RWPE2 (cell line): ENCODE data around the gene GPANK1.
A peak's percentile ranks its signal among the peaks of the same experiment; 100 is the strongest.

Source experiments
- ATAC-seq: fragments of 200-7000 bp; cut with Tn5 transposase; 3 replicates; pipeline ENCODE4 v1.9.1; 2021; ENCODE audit warnings: low read depth
- DNase-seq: peaks from one replicate; pipeline ENCODE4 v3.0.0-alpha.2; 2020; ENCODE audit warnings: low spot score
- H3K27ac ChIP-seq: fragments of 450-650 bp; 2 replicates; pipeline ENCODE4 v1.5.1; 2017; ENCODE audit warnings: mild to moderate bottlenecking; ENCODE audit not compliant: poor library complexity, severe bottlenecking
- H3K27me3 ChIP-seq: fragments of 250-450 bp; sonication (Bioruptor Pico); 2 replicates; pipeline ENCODE4 v1.5.1; 2021; ENCODE audit warnings: mild to moderate bottlenecking, moderate library complexity; ENCODE audit not compliant: insufficient read depth, poor library complexity, severe bottlenecking
- H3K36me3 ChIP-seq: fragments of 250-450 bp; sonication (Bioruptor Pico); 2 replicates; pipeline ENCODE4 v1.5.1; 2020; ENCODE audit warnings: low read depth, mild to moderate bottlenecking, moderate library complexity
- H3K4me1 ChIP-seq: fragments of 250-450 bp; sonication (Bioruptor Pico); 2 replicates; pipeline ENCODE4 v1.5.1; 2021; ENCODE audit warnings: mild to moderate bottlenecking, moderate library complexity; ENCODE audit not compliant: insufficient read depth, poor library complexity, severe bottlenecking
- H3K4me3 ChIP-seq: fragments of 250-450 bp; sonication (Bioruptor Pico); 2 replicates; pipeline ENCODE4 v1.5.1; 2021; ENCODE audit warnings: mild to moderate bottlenecking, moderate library complexity; ENCODE audit not compliant: severe bottlenecking
- H3K9me3 ChIP-seq: fragments of 250-450 bp; sonication (Bioruptor Pico); 2 replicates; pipeline ENCODE4 v1.5.1; 2021; ENCODE audit warnings: mild to moderate bottlenecking, moderate library complexity; ENCODE audit not compliant: severe bottlenecking
- TF ChIP-seq, protein P1 (sequence below): fragments of 450-650 bp; IDR thresholded peaks from one replicate; pipeline ENCODE4 v1.5.1; 2017; ENCODE audit warnings: mild to moderate bottlenecking, moderate library complexity; ENCODE audit not compliant: poor library complexity, severe bottlenecking

The GPANK1 gene

DNA sequence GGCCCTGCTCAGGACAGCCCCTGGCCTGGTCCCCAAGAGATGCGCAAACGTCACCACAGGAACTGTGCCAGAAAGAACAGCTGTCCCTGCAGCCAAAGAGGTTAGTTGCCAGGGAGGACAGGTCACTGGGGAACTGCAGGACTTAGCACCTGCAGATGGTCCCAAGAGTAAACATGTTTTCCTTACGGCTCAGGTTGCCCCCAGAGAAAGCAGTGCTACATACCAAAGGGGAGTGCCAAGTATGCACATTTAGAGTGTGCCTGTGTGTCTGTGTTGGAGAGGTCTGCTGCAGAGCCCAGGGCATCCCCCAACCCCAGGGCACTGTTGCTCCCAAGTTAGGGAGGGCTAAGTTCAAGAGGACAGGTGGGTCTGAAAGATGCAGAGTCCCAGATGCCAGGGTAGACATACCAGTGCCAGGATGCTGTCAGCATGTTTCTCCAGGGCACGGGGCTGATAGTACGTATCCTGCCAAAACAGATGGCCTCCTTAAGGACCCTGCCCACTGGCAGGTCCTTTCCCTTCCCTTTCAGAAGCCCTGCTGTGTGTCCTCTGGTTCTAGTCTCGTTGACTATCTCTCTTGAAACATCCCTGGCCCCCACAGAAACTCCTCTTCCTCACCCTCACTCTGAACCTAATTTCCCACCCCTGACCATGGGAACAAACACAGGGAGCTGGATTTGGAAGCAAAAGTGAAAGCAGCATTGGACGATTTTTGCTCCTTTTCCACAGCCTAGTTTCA, 37.0 kb upstream of the GPANK1 start:
- Histone ChIP-seq H3K4me1 (no peaks in the 10 kb centered on the region), H3K9me3 (no peaks in the 10 kb centered on the region), H3K27ac (peak overlapping the region; percentile 53), H3K27me3 (no peaks in the 10 kb centered on the region), H3K4me3 (peak overlapping the region; percentile 88), H3K36me3 (peaks cover 18% of the 10 kb centered on the region)
- no peak for DNase-seq
- TF ChIP-seq, protein P1, sequence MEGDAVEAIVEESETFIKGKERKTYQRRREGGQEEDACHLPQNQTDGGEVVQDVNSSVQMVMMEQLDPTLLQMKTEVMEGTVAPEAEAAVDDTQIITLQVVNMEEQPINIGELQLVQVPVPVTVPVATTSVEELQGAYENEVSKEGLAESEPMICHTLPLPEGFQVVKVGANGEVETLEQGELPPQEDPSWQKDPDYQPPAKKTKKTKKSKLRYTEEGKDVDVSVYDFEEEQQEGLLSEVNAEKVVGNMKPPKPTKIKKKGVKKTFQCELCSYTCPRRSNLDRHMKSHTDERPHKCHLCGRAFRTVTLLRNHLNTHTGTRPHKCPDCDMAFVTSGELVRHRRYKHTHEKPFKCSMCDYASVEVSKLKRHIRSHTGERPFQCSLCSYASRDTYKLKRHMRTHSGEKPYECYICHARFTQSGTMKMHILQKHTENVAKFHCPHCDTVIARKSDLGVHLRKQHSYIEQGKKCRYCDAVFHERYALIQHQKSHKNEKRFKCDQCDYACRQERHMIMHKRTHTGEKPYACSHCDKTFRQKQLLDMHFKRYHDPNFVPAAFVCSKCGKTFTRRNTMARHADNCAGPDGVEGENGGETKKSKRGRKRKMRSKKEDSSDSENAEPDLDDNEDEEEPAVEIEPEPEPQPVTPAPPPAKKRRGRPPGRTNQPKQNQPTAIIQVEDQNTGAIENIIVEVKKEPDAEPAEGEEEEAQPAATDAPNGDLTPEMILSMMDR = no peak
- ATAC-seq = no peak

DNA sequence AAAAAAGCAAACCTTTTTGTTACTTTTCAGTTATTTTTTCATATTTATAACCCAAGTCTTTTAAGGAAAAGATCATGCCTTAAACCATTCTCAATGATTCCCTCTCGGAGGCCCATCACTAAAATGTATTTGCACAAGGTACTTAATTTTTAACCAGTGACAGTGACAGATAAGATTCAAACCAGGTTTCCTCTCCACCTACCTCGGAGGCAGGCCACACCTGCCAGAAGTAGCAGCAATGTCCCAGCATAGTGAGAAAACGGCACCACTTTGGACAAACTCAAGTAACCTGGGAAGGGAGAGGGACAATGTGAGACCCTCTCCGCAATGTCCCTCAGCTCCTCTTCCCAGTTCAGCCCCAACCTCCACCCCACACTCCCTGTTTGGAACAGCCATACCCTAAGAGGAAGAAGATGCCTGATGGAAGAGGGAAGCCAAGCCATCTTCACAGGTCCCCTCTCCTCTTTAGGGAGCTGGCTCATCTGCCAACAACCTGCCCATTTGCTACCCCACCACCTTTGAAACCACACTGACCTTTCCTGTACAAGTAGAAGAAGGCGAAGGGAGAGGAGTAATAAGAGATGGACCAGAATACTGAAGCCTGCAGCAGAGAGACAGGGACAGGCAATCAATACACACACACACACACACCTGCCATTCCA, 36.1 kb upstream of the GPANK1 start:
- DNase-seq = no peak
- no peak for ATAC-seq
- Histone ChIP-seq H3K36me3 (peaks cover 20% of the 10 kb centered on the region), H3K9me3 (no peaks in the 10 kb centered on the region), H3K27ac (no peak overlapping the region), H3K27me3 (no peaks in the 10 kb centered on the region), H3K4me3 (no peak overlapping the region), H3K4me1 (no peaks in the 10 kb centered on the region)
- TF ChIP-seq, protein P1 = no peak

DNA sequence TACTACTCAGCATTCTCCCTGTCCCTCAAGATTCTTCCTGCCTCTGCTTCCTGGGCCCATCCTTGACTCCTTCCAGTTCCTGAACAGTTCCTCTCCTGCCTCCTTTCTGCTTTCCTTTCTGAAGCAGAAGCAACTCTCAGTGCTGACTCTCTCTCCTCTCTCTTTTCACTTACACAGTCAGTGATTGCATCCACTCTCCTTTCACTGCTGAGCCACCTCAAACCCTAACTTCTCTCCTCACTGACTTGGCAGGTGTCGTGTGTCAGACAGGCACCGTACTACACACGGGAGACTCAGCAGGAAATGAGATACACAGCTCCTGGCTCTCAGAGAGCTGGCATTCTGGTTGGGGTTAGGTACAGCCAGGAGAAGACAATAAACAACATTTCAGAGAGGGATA, 32.8 kb upstream of the GPANK1 start:
- Histone ChIP-seq H3K4me1 (no peaks in the 10 kb centered on the region), H3K27me3 (no peaks in the 10 kb centered on the region), H3K27ac (no peak overlapping the region), H3K4me3 (no peak overlapping the region), H3K9me3 (no peaks in the 10 kb centered on the region), H3K36me3 (peaks cover 34% of the 10 kb centered on the region)
- ATAC-seq = no peak
- no peak for DNase-seq
- TF ChIP-seq, protein P1 = no peak

DNA sequence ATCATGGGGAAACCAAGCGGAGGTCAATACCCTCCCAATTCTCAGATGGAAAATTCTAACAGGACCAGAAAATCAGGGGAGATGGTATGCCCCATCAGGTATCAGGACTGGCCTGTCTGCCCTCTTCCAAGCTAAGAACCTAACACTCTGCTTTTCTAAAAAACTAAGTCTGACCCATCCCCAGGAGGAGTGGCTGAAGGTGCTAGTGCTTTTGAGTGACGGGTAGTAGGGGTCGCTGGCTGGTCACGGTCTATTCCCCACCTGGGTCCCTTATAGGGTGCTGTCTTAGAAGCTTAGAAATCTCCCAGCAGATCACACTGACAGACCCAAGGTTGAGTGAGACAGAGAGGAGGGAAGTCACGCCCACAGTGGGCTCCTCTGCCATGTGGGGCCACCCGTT, 28.7 kb upstream of the GPANK1 start:
- no peaks in the 10 kb centered on the region for H3K27me3 ChIP-seq
- TF ChIP-seq, protein P1 = no peak
- peaks cover 42% of the 10 kb centered on the region for H3K36me3 ChIP-seq
- H3K4me1 ChIP-seq = no peaks in the 10 kb centered on the region
- H3K27ac ChIP-seq = no peak overlapping the region
- no peak for DNase-seq
- no peak overlapping the region for H3K4me3 ChIP-seq
- no peak for ATAC-seq
- H3K9me3 ChIP-seq = no peaks in the 10 kb centered on the region

DNA sequence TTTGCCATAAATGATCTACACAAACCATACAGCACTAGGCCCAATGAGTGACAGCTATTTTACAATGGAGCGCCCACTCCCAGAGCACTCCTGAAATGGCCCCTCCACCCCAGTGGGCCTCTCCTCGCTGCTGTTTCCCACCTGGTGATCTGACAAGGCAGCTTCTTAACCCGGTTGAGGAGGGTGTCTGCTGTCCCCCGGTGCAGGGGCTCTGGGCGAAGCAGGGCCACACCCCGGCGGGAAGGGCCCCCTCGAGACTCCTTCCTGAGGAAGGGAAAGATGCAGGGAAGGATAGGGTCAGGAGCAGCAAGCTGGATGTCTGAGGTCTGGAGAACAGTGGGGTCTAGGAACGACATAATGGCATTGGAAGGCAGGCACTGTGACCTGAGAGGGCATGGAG, 28.1 kb upstream of the GPANK1 start:
- Histone ChIP-seq H3K36me3 (peaks cover 45% of the 10 kb centered on the region), H3K9me3 (no peaks in the 10 kb centered on the region), H3K27me3 (no peaks in the 10 kb centered on the region), H3K27ac (no peak overlapping the region), H3K4me1 (no peaks in the 10 kb centered on the region), H3K4me3 (no peak overlapping the region)
- DNase-seq (no peak), ATAC-seq (no peak)
- TF ChIP-seq, protein P1 = no peak
